Body of pancreas (tissue), 4 donors: ENCODE data around the gene SLC29A4. TPM values are rescaled to one million over a fixed set of nuclear protein-coding genes. Genes with fewer than 3 reads are reported as not detected.
A peak's percentile ranks its signal among the peaks of the same experiment; 100 is the strongest.
"Not testable (repeated sequence)": the region's sequence is repeated elsewhere in the genome, so short reads cannot be mapped to it uniquely, and the experiment has no call there.

Experiments used
- ATAC-seq: fragments of 150-250 bp; one replicate; pipeline ENCODE4 v1.9.1; 2016
- DNase-seq, 4 donors: peaks; one replicate each; pipeline ENCODE4 v3.0.0-alpha.2; 2019
- H3K27ac ChIP-seq, 4 donors: fragments of 200-600 bp; sonication (generic); 1 replicate in 3 of 4; 2 replicates in 1 of 4; pipeline versions ENCODE4 v1.5.1 to v1.6.1; 2016 to 2019; ENCODE audit warnings: mild to moderate bottlenecking in 1 of 4, mixed read lengths in 1 of 4, moderate library complexity in 1 of 4
- H3K27me3 ChIP-seq, 2 donors: fragments of 200-600 bp; sonication (generic); one replicate each; pipeline ENCODE4 v1.6.0; 2016; ENCODE audit warnings: mild to moderate bottlenecking in 1 of 2
- H3K36me3 ChIP-seq, 2 donors: fragments of 200-600 bp; sonication (generic); replicated peaks in 1 of 2; 2 replicates each; pipeline ENCODE4 v1.5.1; 2016; ENCODE audit warnings: low read depth in 2 of 2; ENCODE audit not compliant: insufficient read depth in 1 of 2
- H3K4me1 ChIP-seq: fragments of 200-600 bp; sonication (generic); one replicate; pipeline ENCODE4 v1.6.0; 2016
- H3K4me3 ChIP-seq, 2 donors: fragments of 200-600 bp; sonication (generic); 1 replicate in 1 of 2; 2 replicates in 1 of 2; pipeline ENCODE4 v1.5.1; 2016 to 2019
- H3K9me3 ChIP-seq, 3 donors: fragments of 200-600 bp; sonication (generic); 1 replicate in 2 of 3; 2 replicates in 1 of 3; pipeline ENCODE4 v1.5.1; 2016
- POLR2A ChIP-seq, 3 donors: fragments of 450-650 bp; IDR thresholded peaks; one replicate each; pipeline ENCODE4 v1.6.1; 2016; ENCODE audit warnings: antibody characterized with exemption in 3 of 3, mild to moderate bottlenecking in 2 of 3
- WGBS, 2 donors: methylation state at CpG; one replicate each; pipeline ENCODE4 v1.1.5; 2017; 5-methylcytosine and 5-hydroxymethylcytosine counted together
- intact Hi-C: fragments of 100-400 bp; cut with DNase I; formaldehyde crosslinking; loops from one replicate; pipeline ENCODE4 v1.15.1; 2023
- total RNA-seq, 2 donors: library from RNA; depleted of rRNA; stranded (reverse); fragments of >200 nt; gene quantifications; one replicate each; pipeline ENCODE4 v1.1.0, GENCODE V29; 2016
- TF ChIP-seq, protein P1 (sequence below), 7 experiments: fragments of 450-650 bp in 4 of 7; fragments of 200-600 bp in 3 of 7; sonication (generic) in 3 of 7; IDR thresholded peaks; one replicate each; pipeline ENCODE4 v1.5.1; 2016 to 2019; ENCODE audit warnings: antibody characterized with exemption in 7 of 7

Gene SLC29A4
- total RNA-seq, 2 donors from 2014 or later, result 13.2 to 24.4 TPM

DNA sequence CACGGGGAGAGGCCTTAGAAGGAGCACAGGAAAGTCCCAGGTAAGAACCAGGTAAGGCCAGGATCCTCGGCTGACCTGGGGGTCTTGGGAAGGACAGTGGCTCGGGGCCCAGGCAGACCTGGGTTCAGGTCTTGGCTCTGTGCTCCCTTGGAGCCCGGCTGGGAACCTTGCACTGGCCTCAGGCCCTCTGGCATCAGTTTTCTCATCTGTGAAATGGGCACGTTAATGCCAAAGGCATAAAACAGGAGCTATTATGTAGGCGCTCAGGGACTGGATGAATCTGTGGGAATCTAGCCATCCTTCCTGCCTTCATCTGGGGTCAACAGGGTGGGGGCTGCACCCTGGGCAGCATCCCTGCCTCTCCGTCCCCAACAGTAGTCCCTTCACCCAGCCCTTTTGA is 8.3 kb upstream of the SLC29A4 start:
- 54 to 55% methylated on average over 2 to 7 of the region's 7 CpGs for WGBS, 2 donors
- ATAC-seq, result no peak
- DNase-seq, result no peak

DNA sequence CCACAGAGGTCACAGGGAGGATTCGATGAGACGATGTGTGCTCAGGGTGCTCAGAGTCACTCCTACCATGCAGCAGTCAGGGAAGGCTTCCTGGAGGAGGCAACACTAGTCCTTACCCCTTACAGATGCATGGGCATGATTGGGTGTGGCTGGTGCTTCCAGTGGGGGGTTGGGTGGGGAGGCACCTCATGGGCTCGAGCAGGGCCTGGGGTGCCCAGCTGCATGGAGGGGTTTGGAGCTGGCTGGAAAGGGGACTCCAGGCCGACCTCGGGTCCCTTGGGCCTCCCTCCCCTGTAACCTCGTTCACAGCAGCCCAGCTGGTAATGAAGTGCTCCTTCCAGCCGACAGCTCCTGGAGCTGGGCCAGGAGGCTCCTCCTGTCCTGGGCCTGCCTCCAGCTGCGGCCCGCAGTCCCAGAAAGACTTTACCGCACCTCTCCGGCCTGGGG is 7.7 kb upstream of the SLC29A4 start:
- ATAC-seq, result peak; percentile 23
- H3K9me3 ChIP-seq, H3K27me3 ChIP-seq, intact Hi-C loops, H3K36me3 ChIP-seq, H3K4me3 ChIP-seq: not testable (repeated sequence)
- 23 to 42% methylated on average over 8 to 9 of the region's 11 CpGs for WGBS, 2 donors
- DNase-seq, result peak in 3 of 4 donors; percentile 42 to 69 (median 43)
- peak overlapping the region; percentile 74 to 83 (median 78) for H3K27ac ChIP-seq
- peaks cover 26% of the 10 kb centered on the region for H3K4me1 ChIP-seq

More for the DNA sequence above, 8.3 kb upstream of the SLC29A4 start:
- Histone ChIP-seq H3K27ac (peak overlapping the region; percentile 74 to 83 (median 78)), H3K36me3 (no peaks in the 10 kb centered on the region), H3K27me3 (no peaks in the 10 kb centered on the region), H3K4me1 (peaks cover 26% of the 10 kb centered on the region), H3K4me3 (no peak overlapping the region), H3K9me3 (no peaks in the 10 kb centered on the region)
- no peak for TF ChIP-seq POLR2A (IDR thresholded peaks at IDR 0.05)
- TF ChIP-seq, protein P1, sequence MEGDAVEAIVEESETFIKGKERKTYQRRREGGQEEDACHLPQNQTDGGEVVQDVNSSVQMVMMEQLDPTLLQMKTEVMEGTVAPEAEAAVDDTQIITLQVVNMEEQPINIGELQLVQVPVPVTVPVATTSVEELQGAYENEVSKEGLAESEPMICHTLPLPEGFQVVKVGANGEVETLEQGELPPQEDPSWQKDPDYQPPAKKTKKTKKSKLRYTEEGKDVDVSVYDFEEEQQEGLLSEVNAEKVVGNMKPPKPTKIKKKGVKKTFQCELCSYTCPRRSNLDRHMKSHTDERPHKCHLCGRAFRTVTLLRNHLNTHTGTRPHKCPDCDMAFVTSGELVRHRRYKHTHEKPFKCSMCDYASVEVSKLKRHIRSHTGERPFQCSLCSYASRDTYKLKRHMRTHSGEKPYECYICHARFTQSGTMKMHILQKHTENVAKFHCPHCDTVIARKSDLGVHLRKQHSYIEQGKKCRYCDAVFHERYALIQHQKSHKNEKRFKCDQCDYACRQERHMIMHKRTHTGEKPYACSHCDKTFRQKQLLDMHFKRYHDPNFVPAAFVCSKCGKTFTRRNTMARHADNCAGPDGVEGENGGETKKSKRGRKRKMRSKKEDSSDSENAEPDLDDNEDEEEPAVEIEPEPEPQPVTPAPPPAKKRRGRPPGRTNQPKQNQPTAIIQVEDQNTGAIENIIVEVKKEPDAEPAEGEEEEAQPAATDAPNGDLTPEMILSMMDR (IDR thresholded peaks at IDR 0.05), result no peak
- intact Hi-C loops, result no loop called here

DNA sequence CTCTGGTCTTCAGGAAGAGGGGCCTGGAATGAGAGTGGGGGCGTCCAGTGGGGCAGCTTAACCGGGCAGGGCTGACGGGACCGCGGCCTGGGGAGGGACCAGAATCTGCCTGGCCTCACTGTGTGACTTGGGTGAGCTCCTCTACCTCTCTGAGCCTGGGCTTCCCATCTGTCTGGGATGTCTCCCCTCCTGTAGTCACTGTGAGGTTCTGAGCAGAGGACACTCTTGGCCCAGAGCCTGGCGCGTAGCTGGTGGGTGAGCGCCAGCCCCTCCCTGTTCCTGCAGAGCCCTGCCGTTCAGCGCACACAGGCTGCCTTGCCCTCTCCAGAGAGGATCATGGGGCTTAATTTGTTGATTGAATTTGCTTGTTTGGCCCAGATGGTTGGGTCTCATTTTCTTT is 7.2 kb upstream of the SLC29A4 start:
- intact Hi-C loops, ATAC-seq, H3K9me3 ChIP-seq, H3K36me3 ChIP-seq, H3K27me3 ChIP-seq, H3K4me3 ChIP-seq: not testable (repeated sequence)
- peak in 3 of 4 donors; percentile 56 to 78 (median 58) for DNase-seq
- peaks cover 26% of the 10 kb centered on the region for H3K4me1 ChIP-seq
- 50 to 55% methylated on average over 2 to 10 of the region's 10 CpGs for WGBS, 2 donors
- H3K27ac ChIP-seq, result peak overlapping the region in 3 of 4 donors; percentile 74 to 83 (median 81)

DNA sequence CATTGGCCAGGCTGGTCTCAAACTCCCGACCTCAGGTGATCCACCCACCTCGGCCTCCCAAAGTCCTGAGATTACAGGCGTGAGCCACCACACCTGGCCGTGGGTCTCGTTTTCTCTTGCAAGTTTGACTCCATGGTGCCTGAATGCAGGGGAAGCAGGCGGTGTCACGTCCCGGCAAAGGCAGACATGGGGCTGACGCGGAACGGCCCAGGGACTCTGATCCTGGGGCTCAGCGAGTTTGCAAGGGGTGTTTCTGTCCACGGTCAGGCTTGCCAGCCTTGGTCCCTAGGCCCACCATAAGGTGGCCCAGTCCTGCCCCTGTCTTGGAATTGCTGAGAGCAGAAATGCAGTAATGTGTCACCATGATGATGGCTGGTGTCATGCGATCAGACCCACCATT is 6.6 kb upstream of the SLC29A4 start:
- H3K36me3 ChIP-seq, H3K9me3 ChIP-seq, intact Hi-C loops, H3K27me3 ChIP-seq, H3K4me3 ChIP-seq, DNase-seq, ATAC-seq, H3K27ac ChIP-seq: not testable (repeated sequence)
- 89% methylated on average over 14 of the region's 14 CpGs; no CpG with 5 or more reads in 1 of the 2 donors for WGBS, 2 donors
- peaks cover 26% of the 10 kb centered on the region for H3K4me1 ChIP-seq

DNA sequence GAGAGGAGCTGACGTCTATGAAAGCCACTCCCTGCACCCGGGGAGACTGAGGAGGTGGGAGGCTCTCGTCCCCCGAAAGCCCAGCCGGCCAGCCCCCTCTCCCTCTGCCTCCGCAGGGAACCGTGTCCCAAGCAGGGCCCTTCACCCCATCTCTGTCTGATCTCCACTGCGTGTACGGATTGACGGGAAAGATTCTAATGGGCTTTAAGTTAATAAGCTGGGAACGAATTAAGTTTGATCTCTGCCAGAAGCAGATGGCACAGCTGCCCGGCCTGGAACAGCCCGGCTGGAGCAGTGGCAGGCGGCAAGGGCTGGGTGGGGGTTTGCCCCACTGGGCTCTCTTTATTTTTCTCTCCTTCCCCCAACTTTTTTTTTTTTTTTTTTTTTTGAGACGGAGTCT is 6.1 kb upstream of the SLC29A4 start:
- Histone ChIP-seq H3K4me3 (no peak overlapping the region), H3K36me3 (no peaks in the 10 kb centered on the region), H3K27me3 (no peaks in the 10 kb centered on the region), H3K4me1 (peaks cover 26% of the 10 kb centered on the region), H3K27ac (no peak overlapping the region), H3K9me3 (no peaks in the 10 kb centered on the region)
- ATAC-seq (no peak), DNase-seq (no peak)
- WGBS, 2 donors, result 61 to 73% methylated on average over 13 to 15 of the region's 15 CpGs
- no peak for TF ChIP-seq POLR2A (IDR thresholded peaks at IDR 0.05)
- TF ChIP-seq, protein P1 (IDR thresholded peaks at IDR 0.05), result no peak
- intact Hi-C loops, result no loop called here

DNA sequence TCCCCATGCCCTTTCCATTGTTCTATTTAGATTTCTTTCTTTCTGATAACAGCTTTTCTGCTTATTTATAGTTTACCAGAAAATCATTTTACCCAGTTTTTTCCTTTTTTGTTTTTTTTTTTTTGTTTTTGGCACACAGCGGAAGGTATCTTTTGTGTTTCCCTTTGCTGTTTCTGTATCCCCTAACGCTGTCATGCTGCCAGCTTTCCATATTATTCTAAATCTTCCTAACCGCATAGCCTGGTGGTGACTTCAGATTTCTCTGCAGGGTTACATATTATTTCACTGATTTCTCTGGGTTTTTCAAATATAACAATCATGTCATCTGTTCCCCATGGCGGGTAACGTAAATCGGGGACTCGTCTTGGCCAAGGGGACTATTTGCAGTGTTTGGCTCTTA is 4.0 kb upstream of the SLC29A4 start:
- Histone ChIP-seq H3K27ac (no peak overlapping the region), H3K27me3 (peaks cover 0 to 3% of the 10 kb centered on the region in 2 donors), H3K4me1 (peaks cover 21% of the 10 kb centered on the region), H3K9me3 (no peaks in the 10 kb centered on the region), H3K4me3 (no peak overlapping the region), H3K36me3 (no peaks in the 10 kb centered on the region)
- 67 to 83% methylated on average over 7 of the region's 7 CpGs for WGBS, 2 donors
- TF ChIP-seq, protein P1 (IDR thresholded peaks at IDR 0.05), result no peak
- no peak for TF ChIP-seq POLR2A (IDR thresholded peaks at IDR 0.05)
- intact Hi-C loops, result no loop called here
- ATAC-seq, result no peak
- no peak for DNase-seq
